Neural progenitor cell (in vitro differentiated cells): ENCODE results near the gene PLEKHG4. TPM values are rescaled to one million over a fixed set of nuclear protein-coding genes. Genes with fewer than 3 reads are reported as not detected.

ENCODE experiments used
- DNase-seq: peaks from one replicate; pipeline ENCODE4 v3.0.0-alpha.2; 2016; ENCODE audit warnings: low spot score
- H2AFZ ChIP-seq: fragments of 200-600 bp; sonication (generic); replicated peaks from 2 replicates; pipeline ENCODE4 v1.6.1; 2016; ENCODE audit warnings: antibody characterized with exemption
- H3F3A ChIP-seq: fragments of 200-600 bp; sonication (generic); 2 replicates; pipeline ENCODE4 v1.6.1; 2016; ENCODE audit warnings: antibody characterized with exemption, low read depth
- H3K27ac ChIP-seq: fragments of 200-600 bp; sonication (generic); 2 replicates; pipeline ENCODE4 v1.5.1; 2016; ENCODE audit warnings: mild to moderate bottlenecking
- H3K27me3 ChIP-seq: fragments of 200-600 bp; sonication (generic); 2 replicates; pipeline ENCODE4 v1.6.1; 2016; ENCODE audit warnings: mild to moderate bottlenecking, moderate library complexity
- H3K36me3 ChIP-seq: fragments of 200-600 bp; sonication (generic); 2 replicates; pipeline ENCODE4 v1.5.1; 2016
- H3K4me1 ChIP-seq: fragments of 200-600 bp; sonication (generic); 2 replicates; pipeline ENCODE4 v1.6.1; 2016; ENCODE audit warnings: mixed run types
- H3K4me2 ChIP-seq: fragments of 200-600 bp; sonication (generic); 2 replicates; pipeline ENCODE4 v1.6.1; 2016
- H3K4me3 ChIP-seq: fragments of 200-600 bp; sonication (generic); 2 replicates; pipeline ENCODE4 v1.5.1; 2016
- H3K79me2 ChIP-seq: fragments of 200-600 bp; sonication (generic); 2 replicates; pipeline ENCODE4 v1.6.1; 2016; ENCODE audit warnings: low read depth
- H3K9ac ChIP-seq: fragments of 200-600 bp; sonication (generic); 2 replicates; pipeline ENCODE4 v1.6.1; 2016
- H3K9me3 ChIP-seq: fragments of 200-600 bp; sonication (generic); 2 replicates; pipeline ENCODE4 v1.5.1; 2016; ENCODE audit warnings: low read depth
- H4K20me1 ChIP-seq: fragments of 200-600 bp; sonication (generic); 2 replicates; pipeline ENCODE4 v1.6.1; 2016; ENCODE audit warnings: low read depth
- H3K27ac Mint-ChIP-seq: 3 replicates; pipeline ENCODE4 v1.8.0; 2021; ENCODE audit warnings: mixed read lengths
- H3K27me3 Mint-ChIP-seq: 2 replicates; pipeline ENCODE4 v1.8.0; 2022; ENCODE audit warnings: low read depth, mild to moderate bottlenecking, inconsistent platforms, moderate library complexity, mixed read lengths; ENCODE audit not compliant: insufficient read depth
- H3K36me3 Mint-ChIP-seq: 3 replicates; pipeline ENCODE4 v1.8.0; 2021; ENCODE audit warnings: mixed read lengths
- H3K4me1 Mint-ChIP-seq: 3 replicates; pipeline ENCODE4 v1.8.0; 2021; ENCODE audit warnings: mixed read lengths
- H3K4me3 Mint-ChIP-seq: 3 replicates; pipeline ENCODE4 v1.8.0; 2021; ENCODE audit warnings: mild to moderate bottlenecking, moderate library complexity, mixed read lengths
- H3K9me3 Mint-ChIP-seq: 3 replicates; pipeline ENCODE4 v1.8.0; 2020; ENCODE audit warnings: mixed read lengths
- CTCF ChIP-seq: fragments of 200-600 bp; sonication (generic); IDR thresholded peaks from 2 replicates; pipeline ENCODE4 v1.5.1; 2017; ENCODE audit warnings: antibody characterized with exemption, mild to moderate bottlenecking
- EZH2 ChIP-seq: fragments of 200-600 bp; sonication (generic); IDR thresholded peaks from 2 replicates; pipeline ENCODE4 v1.6.1; 2017; ENCODE audit warnings: antibody characterized with exemption, mild to moderate bottlenecking, moderate library complexity
- EZH2phosphoT487 ChIP-seq: fragments of 200-600 bp; sonication (generic); IDR thresholded peaks from 2 replicates; pipeline ENCODE4 v1.6.1; 2017; ENCODE audit warnings: antibody characterized with exemption
- total RNA-seq: library from RNA; depleted of rRNA; stranded (reverse); fragments of >200 nt; gene quantifications from 2 replicates; pipeline ENCODE4 v1.2.3, GENCODE V29; 2015; ENCODE audit warnings: low replicate concordance

Gene PLEKHG4
- total RNA-seq, 1 donor from 2014 or later: 4.0 TPM

- H3K4me3 ChIP-seq: no peak overlapping the region
- H3K27me3 ChIP-seq: peaks cover 60% of the 10 kb centered on the region
- no peak overlapping the region for H3K27ac ChIP-seq
- H3K9me3 ChIP-seq: no peaks in the 10 kb centered on the region
- H3K4me2 ChIP-seq: no peak overlapping the region
- H3K4me1 ChIP-seq: no peaks in the 10 kb centered on the region
- no peak overlapping the region for H3K9ac ChIP-seq
- TF ChIP-seq EZH2: no peak
- no peak for TF ChIP-seq CTCF
- no peak overlapping the region for H2AFZ ChIP-seq
- H3K27me3 Mint-ChIP-seq: peaks cover 14% of the 10 kb centered on the region
- no peak for DNase-seq
- no peaks in the 10 kb centered on the region for H4K20me1 ChIP-seq
- H3K36me3 ChIP-seq: no peaks in the 10 kb centered on the region
- no peaks in the 10 kb centered on the region for H3K9me3 Mint-ChIP-seq
- H3K27ac Mint-ChIP-seq: no peak overlapping the region
- H3K36me3 Mint-ChIP-seq: no peaks in the 10 kb centered on the region
- peaks cover 4% of the 10 kb centered on the region for H3K4me1 Mint-ChIP-seq
- H3K4me3 Mint-ChIP-seq: no peak overlapping the region
- H3F3A ChIP-seq: peaks cover 20% of the 10 kb centered on the region
- no peaks in the 10 kb centered on the region for H3K79me2 ChIP-seq
These were observed 48.4 kb downstream of the PLEKHG4 start for GRCh38 chr16:67327743-67328142.

- H3K4me2 ChIP-seq: no peak overlapping the region
- H3K27me3 ChIP-seq: peaks cover 38% of the 10 kb centered on the region
- H3K79me2 ChIP-seq: no peaks in the 10 kb centered on the region
- no peaks in the 10 kb centered on the region for H4K20me1 ChIP-seq
- H3K9ac ChIP-seq: no peak overlapping the region
- TF ChIP-seq EZH2phosphoT487 (no peak), EZH2 (no peak), CTCF (no peak)
- Mint-ChIP-seq H3K36me3 (no peaks in the 10 kb centered on the region), H3K27me3 (peaks cover 15% of the 10 kb centered on the region), H3K4me3 (no peak overlapping the region), H3K9me3 (no peaks in the 10 kb centered on the region), H3K4me1 (peaks cover 4% of the 10 kb centered on the region), H3K27ac (no peak overlapping the region)
- H3K4me3 ChIP-seq: no peak overlapping the region
- no peak for DNase-seq
- no peaks in the 10 kb centered on the region for H3K9me3 ChIP-seq
- H3K27ac ChIP-seq: no peak overlapping the region
- no peak overlapping the region for H2AFZ ChIP-seq
- no peaks in the 10 kb centered on the region for H3K4me1 ChIP-seq
- H3K36me3 ChIP-seq: no peaks in the 10 kb centered on the region
- peaks cover 20% of the 10 kb centered on the region for H3F3A ChIP-seq
These were observed 50.6 kb downstream of the PLEKHG4 start for GRCh38 chr16:67329901-67330300.

- no peak overlapping the region for H3K4me3 ChIP-seq
- no peak overlapping the region for H3K27ac ChIP-seq
- no peak overlapping the region for H3K9ac ChIP-seq
- Mint-ChIP-seq H3K9me3 (peaks cover 3% of the 10 kb centered on the region), H3K36me3 (no peaks in the 10 kb centered on the region), H3K4me1 (no peaks in the 10 kb centered on the region), H3K27me3 (peaks cover 4% of the 10 kb centered on the region), H3K4me3 (no peak overlapping the region), H3K27ac (no peak overlapping the region)
- TF ChIP-seq EZH2phosphoT487: no peak
- no peak for TF ChIP-seq CTCF
- no peak for TF ChIP-seq EZH2
- no peaks in the 10 kb centered on the region for H3K9me3 ChIP-seq
- H3K79me2 ChIP-seq: no peaks in the 10 kb centered on the region
- H3K36me3 ChIP-seq: no peaks in the 10 kb centered on the region
- no peak for DNase-seq
- no peak overlapping the region for H3K4me2 ChIP-seq
- no peaks in the 10 kb centered on the region for H3K4me1 ChIP-seq
- no peaks in the 10 kb centered on the region for H4K20me1 ChIP-seq
- H3F3A ChIP-seq: no peaks in the 10 kb centered on the region
- peaks cover 10% of the 10 kb centered on the region for H3K27me3 ChIP-seq
- H2AFZ ChIP-seq: no peak overlapping the region
These were observed 54.0 kb downstream of the PLEKHG4 start for GRCh38 chr16:67333315-67333714.
